GM23338 (cell line): ENCODE results near the gene SPEM3. TPM values are rescaled to one million over a fixed set of nuclear protein-coding genes. Genes with fewer than 3 reads are reported as not detected.

Experiments
- ATAC-seq: fragments of 200-7000 bp; cut with Tn5 transposase; 3 replicates; pipeline ENCODE4 v1.9.1; 2020
- DNase-seq: peaks from one replicate; pipeline ENCODE4 v3.0.0-alpha.2; 2015; ENCODE audit warnings: low spot score
- H2AFZ ChIP-seq: fragments of 200-600 bp; sonication (generic); 2 replicates; pipeline ENCODE4 v1.8.0; 2016; ENCODE audit warnings: antibody characterized with exemption, mild to moderate bottlenecking, moderate library complexity
- H3F3A ChIP-seq: fragments of 200-600 bp; sonication (generic); replicated peaks from 2 replicates; pipeline ENCODE4 v1.8.0; 2017; ENCODE audit warnings: antibody characterized with exemption, mixed run types, low read depth
- H3K27ac ChIP-seq: fragments of 200-600 bp; sonication (generic); 2 replicates; pipeline ENCODE4 v1.6.1; 2016; ENCODE audit warnings: low read depth
- H3K27me3 ChIP-seq: fragments of 200-600 bp; sonication (generic); 2 replicates; pipeline ENCODE4 v1.8.0; 2016; ENCODE audit warnings: mild to moderate bottlenecking, mixed run types, moderate library complexity; ENCODE audit not compliant: insufficient read depth
- H3K36me3 ChIP-seq: fragments of 200-600 bp; sonication (generic); 2 replicates; pipeline ENCODE4 v1.8.0; 2016; ENCODE audit warnings: mild to moderate bottlenecking; ENCODE audit not compliant: insufficient read depth
- H3K4me1 ChIP-seq: fragments of 200-600 bp; sonication (generic); 2 replicates; pipeline ENCODE4 v1.8.0; 2016; ENCODE audit warnings: mild to moderate bottlenecking, moderate library complexity; ENCODE audit not compliant: insufficient read depth
- H3K4me2 ChIP-seq: fragments of 200-600 bp; sonication (generic); 2 replicates; pipeline ENCODE4 v1.7.1; 2017; ENCODE audit warnings: mixed run types
- H3K4me3 ChIP-seq: fragments of 200-600 bp; sonication (generic); 2 replicates; pipeline ENCODE4 v1.6.1; 2016; ENCODE audit warnings: mixed run types
- H3K79me2 ChIP-seq: fragments of 200-600 bp; sonication (generic); replicated peaks from 2 replicates; pipeline ENCODE4 v1.8.0; 2017; ENCODE audit warnings: mild to moderate bottlenecking; ENCODE audit not compliant: insufficient read depth
- H3K9me2 ChIP-seq: fragments of 200-600 bp; sonication (generic); 2 replicates; pipeline ENCODE4 v1.8.0; 2017; ENCODE audit not compliant: insufficient read depth
- H4K20me1 ChIP-seq: fragments of 200-600 bp; sonication (generic); replicated peaks from 2 replicates; pipeline ENCODE4 v1.8.0; 2017; ENCODE audit warnings: mild to moderate bottlenecking; ENCODE audit not compliant: insufficient read depth
- H3K27ac Mint-ChIP-seq: 2 replicates; pipeline ENCODE4 v1.8.0; 2020; ENCODE audit warnings: inconsistent platforms, mild to moderate bottlenecking, moderate library complexity, mixed read lengths
- H3K27me3 Mint-ChIP-seq: 3 replicates; pipeline ENCODE4 v1.8.0; 2022; ENCODE audit warnings: low read depth, mild to moderate bottlenecking, moderate library complexity, mixed read lengths, inconsistent platforms; ENCODE audit not compliant: insufficient read depth, poor library complexity
- H3K36me3 Mint-ChIP-seq: 3 replicates; pipeline ENCODE4 v1.8.0; 2021; ENCODE audit warnings: low read depth, mild to moderate bottlenecking, inconsistent platforms, moderate library complexity, mixed read lengths
- H3K4me1 Mint-ChIP-seq: 3 replicates; pipeline ENCODE4 v1.8.0; 2020; ENCODE audit warnings: mild to moderate bottlenecking, inconsistent platforms, mixed read lengths
- H3K4me3 Mint-ChIP-seq: 3 replicates; pipeline ENCODE4 v1.8.0; 2021; ENCODE audit warnings: moderate library complexity, mild to moderate bottlenecking, inconsistent platforms, mixed read lengths
- H3K9me3 Mint-ChIP-seq: 3 replicates; pipeline ENCODE4 v1.8.0; 2020; ENCODE audit warnings: moderate library complexity, mild to moderate bottlenecking, inconsistent platforms, mixed read lengths
- CREB1 ChIP-seq: fragments of 250-450 bp; sonication (Bioruptor Pico); IDR thresholded peaks from 2 replicates; pipeline ENCODE4 v1.5.0; 2020; ENCODE audit warnings: low read depth, mild to moderate bottlenecking, moderate library complexity
- EZH2 ChIP-seq: fragments of 200-600 bp; sonication (generic); IDR thresholded peaks from one replicate; pipeline ENCODE4 v1.8.0; 2017; ENCODE audit warnings: antibody characterized with exemption, mild to moderate bottlenecking, low read depth; ENCODE audit not compliant: unreplicated experiment
- JUNB ChIP-seq: IDR thresholded peaks from one replicate; pipeline ENCODE4 v1.6.1; 2016; ENCODE audit warnings: antibody characterized with exemption; ENCODE audit not compliant: unreplicated experiment
- NANOG ChIP-seq: IDR thresholded peaks from 2 replicates; pipeline ENCODE4 v1.6.1; 2016; ENCODE audit warnings: antibody characterized with exemption, borderline replicate concordance
- STAT1 ChIP-seq: IDR thresholded peaks from one replicate; pipeline ENCODE4 v1.6.1; 2016; ENCODE audit warnings: antibody characterized with exemption; ENCODE audit not compliant: unreplicated experiment
- ZNF114 ChIP-seq: fragments of 250-450 bp; sonication (Bioruptor Pico); IDR thresholded peaks from 2 replicates; pipeline ENCODE4 v1.5.0; 2020; ENCODE audit warnings: mild to moderate bottlenecking, moderate library complexity
- polyA plus RNA-seq: library from polyadenylated mRNA; unstranded; fragments of >200 nt; fragmentation: Nextera tagmentation; extraction: Ambion mirVana; gene quantifications from 2 replicates; pipeline ENCODE4 v1.2.1, GENCODE V29; 2016
- total RNA-seq: library from RNA; depleted of rRNA; stranded (reverse); fragments of >200 nt; shearing (Covaris generic); gene quantifications from 2 replicates; pipeline ENCODE4 v1.2.3, GENCODE V29; 2014
- TF ChIP-seq, protein P1 (sequence below): fragments of 250-450 bp; sonication (Bioruptor Pico); IDR thresholded peaks from 2 replicates; pipeline ENCODE4 v1.5.0; 2020; ENCODE audit warnings: mild to moderate bottlenecking, moderate library complexity
- TF ChIP-seq, protein P2 (sequence below): IDR thresholded peaks from one replicate; pipeline ENCODE4 v1.6.1; 2018; ENCODE audit warnings: antibody characterized with exemption; ENCODE audit not compliant: unreplicated experiment
- TF ChIP-seq, protein P3 (sequence below), 2 experiments: fragments of 200-600 bp in 1 of 2; sonication (generic) in 1 of 2; conservative IDR thresholded peaks; 2 replicates each; pipeline versions ENCODE4 v1.5.1 to v1.6.1; 2016 to 2017; ENCODE audit warnings: antibody characterized with exemption in 2 of 2, low read depth in 2 of 2, mild to moderate bottlenecking in 2 of 2, moderate library complexity in 1 of 2
- TF ChIP-seq, protein P4 (sequence below): IDR thresholded peaks from 2 replicates; pipeline ENCODE4 v1.6.1; 2016; ENCODE audit warnings: antibody characterized with exemption

SPEM3 gene
- total and polyA plus RNA-seq, 2 experiments from 2014 or later, result not detected

DNA sequence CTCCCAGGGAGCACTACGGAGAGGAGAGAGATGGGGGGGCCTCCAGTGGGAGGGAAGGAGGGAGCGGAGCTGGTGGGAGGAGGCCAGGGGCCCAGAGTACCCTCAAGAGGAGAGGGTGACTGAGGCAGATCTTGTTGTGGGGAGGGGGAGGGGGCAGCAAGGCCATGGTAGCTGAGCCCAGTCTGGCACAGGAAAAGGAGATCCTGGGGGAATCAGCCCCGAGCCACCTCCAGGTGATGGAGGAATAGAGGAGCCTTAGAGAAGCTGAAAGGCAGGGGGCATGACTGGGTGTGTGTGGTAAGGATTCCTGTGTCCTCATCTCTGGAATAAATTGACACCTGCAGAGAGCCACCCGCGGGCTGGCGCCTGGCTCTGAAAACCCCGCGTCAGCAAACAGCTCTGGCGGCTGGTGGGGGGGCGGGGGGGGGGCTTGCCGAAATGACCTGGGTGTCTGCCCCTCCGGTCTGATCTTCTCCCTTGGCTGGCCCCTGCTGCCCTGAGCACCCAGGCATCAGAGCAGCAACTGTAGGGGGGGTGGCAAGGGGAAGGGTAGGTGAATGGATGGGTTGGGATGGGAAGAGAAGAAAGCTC is 22.3 kb upstream of the SPEM3 start:
- Histone ChIP-seq H3K4me2 (peak overlapping the region; percentile 99), H3K9me2 (no peaks in the 10 kb centered on the region), H3F3A (peaks cover 24% of the 10 kb centered on the region), H3K27ac (no peak overlapping the region), H3K27me3 (no peaks in the 10 kb centered on the region), H4K20me1 (peaks cover 8% of the 10 kb centered on the region), H3K79me2 (peaks cover 14% of the 10 kb centered on the region), H2AFZ (no peak overlapping the region), H3K4me1 (peaks cover 28% of the 10 kb centered on the region), H3K4me3 (peak overlapping the region; percentile 90), H3K36me3 (peaks cover 3% of the 10 kb centered on the region; the same call in 1 of the 2 replicates)
- Mint-ChIP-seq H3K27ac (no peak overlapping the region), H3K36me3 (peaks cover 26% of the 10 kb centered on the region), H3K9me3 (no peaks in the 10 kb centered on the region), H3K27me3 (peaks cover 18% of the 10 kb centered on the region), H3K4me3 (peak overlapping the region; percentile 93), H3K4me1 (peaks cover 28% of the 10 kb centered on the region)
- DNase-seq, result peak; percentile 56
- no peak for TF ChIP-seq ZNF114 (CRISPR knock-in tag)
- no peak for TF ChIP-seq STAT1
- no peak for TF ChIP-seq JUNB
- TF ChIP-seq, protein P1, sequence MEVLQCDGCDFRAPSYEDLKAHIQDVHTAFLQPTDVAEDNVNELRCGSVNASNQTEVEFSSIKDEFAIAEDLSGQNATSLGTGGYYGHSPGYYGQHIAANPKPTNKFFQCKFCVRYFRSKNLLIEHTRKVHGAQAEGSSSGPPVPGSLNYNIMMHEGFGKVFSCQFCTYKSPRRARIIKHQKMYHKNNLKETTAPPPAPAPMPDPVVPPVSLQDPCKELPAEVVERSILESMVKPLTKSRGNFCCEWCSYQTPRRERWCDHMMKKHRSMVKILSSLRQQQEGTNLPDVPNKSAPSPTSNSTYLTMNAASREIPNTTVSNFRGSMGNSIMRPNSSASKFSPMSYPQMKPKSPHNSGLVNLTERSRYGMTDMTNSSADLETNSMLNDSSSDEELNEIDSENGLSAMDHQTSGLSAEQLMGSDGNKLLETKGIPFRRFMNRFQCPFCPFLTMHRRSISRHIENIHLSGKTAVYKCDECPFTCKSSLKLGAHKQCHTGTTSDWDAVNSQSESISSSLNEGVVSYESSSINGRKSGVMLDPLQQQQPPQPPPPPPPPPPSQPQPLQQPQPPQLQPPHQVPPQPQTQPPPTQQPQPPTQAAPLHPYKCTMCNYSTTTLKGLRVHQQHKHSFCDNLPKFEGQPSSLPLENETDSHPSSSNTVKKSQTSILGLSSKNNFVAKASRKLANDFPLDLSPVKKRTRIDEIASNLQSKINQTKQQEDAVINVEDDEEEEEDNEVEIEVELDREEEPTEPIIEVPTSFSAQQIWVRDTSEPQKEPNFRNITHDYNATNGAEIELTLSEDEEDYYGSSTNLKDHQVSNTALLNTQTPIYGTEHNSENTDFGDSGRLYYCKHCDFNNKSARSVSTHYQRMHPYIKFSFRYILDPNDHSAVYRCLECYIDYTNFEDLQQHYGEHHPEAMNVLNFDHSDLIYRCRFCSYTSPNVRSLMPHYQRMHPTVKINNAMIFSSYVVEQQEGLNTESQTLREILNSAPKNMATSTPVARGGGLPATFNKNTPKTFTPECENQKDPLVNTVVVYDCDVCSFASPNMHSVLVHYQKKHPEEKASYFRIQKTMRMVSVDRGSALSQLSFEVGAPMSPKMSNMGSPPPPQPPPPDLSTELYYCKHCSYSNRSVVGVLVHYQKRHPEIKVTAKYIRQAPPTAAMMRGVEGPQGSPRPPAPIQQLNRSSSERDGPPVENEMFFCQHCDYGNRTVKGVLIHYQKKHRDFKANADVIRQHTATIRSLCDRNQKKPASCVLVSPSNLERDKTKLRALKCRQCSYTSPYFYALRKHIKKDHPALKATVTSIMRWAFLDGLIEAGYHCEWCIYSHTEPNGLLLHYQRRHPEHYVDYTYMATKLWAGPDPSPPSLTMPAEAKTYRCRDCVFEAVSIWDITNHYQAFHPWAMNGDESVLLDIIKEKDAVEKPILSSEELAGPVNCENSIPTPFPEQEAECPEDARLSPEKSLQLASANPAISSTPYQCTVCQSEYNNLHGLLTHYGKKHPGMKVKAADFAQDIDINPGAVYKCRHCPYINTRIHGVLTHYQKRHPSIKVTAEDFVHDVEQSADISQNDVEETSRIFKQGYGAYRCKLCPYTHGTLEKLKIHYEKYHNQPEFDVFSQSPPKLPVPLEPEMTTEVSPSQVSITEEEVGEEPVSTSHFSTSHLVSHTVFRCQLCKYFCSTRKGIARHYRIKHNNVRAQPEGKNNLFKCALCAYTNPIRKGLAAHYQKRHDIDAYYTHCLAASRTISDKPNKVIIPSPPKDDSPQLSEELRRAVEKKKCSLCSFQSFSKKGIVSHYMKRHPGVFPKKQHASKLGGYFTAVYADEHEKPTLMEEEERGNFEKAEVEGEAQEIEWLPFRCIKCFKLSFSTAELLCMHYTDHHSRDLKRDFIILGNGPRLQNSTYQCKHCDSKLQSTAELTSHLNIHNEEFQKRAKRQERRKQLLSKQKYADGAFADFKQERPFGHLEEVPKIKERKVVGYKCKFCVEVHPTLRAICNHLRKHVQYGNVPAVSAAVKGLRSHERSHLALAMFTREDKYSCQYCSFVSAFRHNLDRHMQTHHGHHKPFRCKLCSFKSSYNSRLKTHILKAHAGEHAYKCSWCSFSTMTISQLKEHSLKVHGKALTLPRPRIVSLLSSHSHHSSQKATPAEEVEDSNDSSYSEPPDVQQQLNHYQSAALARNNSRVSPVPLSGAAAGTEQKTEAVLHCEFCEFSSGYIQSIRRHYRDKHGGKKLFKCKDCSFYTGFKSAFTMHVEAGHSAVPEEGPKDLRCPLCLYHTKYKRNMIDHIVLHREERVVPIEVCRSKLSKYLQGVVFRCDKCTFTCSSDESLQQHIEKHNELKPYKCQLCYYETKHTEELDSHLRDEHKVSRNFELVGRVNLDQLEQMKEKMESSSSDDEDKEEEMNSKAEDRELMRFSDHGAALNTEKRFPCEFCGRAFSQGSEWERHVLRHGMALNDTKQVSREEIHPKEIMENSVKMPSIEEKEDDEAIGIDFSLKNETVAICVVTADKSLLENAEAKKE, result no peak
- TF ChIP-seq, protein P2, sequence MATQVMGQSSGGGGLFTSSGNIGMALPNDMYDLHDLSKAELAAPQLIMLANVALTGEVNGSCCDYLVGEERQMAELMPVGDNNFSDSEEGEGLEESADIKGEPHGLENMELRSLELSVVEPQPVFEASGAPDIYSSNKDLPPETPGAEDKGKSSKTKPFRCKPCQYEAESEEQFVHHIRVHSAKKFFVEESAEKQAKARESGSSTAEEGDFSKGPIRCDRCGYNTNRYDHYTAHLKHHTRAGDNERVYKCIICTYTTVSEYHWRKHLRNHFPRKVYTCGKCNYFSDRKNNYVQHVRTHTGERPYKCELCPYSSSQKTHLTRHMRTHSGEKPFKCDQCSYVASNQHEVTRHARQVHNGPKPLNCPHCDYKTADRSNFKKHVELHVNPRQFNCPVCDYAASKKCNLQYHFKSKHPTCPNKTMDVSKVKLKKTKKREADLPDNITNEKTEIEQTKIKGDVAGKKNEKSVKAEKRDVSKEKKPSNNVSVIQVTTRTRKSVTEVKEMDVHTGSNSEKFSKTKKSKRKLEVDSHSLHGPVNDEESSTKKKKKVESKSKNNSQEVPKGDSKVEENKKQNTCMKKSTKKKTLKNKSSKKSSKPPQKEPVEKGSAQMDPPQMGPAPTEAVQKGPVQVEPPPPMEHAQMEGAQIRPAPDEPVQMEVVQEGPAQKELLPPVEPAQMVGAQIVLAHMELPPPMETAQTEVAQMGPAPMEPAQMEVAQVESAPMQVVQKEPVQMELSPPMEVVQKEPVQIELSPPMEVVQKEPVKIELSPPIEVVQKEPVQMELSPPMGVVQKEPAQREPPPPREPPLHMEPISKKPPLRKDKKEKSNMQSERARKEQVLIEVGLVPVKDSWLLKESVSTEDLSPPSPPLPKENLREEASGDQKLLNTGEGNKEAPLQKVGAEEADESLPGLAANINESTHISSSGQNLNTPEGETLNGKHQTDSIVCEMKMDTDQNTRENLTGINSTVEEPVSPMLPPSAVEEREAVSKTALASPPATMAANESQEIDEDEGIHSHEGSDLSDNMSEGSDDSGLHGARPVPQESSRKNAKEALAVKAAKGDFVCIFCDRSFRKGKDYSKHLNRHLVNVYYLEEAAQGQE, result no peak
- no peak for TF ChIP-seq EZH2
- no peak for TF ChIP-seq CREB1 (CRISPR knock-in tag)
- TF ChIP-seq, protein P3, sequence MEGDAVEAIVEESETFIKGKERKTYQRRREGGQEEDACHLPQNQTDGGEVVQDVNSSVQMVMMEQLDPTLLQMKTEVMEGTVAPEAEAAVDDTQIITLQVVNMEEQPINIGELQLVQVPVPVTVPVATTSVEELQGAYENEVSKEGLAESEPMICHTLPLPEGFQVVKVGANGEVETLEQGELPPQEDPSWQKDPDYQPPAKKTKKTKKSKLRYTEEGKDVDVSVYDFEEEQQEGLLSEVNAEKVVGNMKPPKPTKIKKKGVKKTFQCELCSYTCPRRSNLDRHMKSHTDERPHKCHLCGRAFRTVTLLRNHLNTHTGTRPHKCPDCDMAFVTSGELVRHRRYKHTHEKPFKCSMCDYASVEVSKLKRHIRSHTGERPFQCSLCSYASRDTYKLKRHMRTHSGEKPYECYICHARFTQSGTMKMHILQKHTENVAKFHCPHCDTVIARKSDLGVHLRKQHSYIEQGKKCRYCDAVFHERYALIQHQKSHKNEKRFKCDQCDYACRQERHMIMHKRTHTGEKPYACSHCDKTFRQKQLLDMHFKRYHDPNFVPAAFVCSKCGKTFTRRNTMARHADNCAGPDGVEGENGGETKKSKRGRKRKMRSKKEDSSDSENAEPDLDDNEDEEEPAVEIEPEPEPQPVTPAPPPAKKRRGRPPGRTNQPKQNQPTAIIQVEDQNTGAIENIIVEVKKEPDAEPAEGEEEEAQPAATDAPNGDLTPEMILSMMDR (conservative IDR thresholded peaks at IDR 0.05; ENCODE audit: low read depth in 2 of 2), result no peak
- TF ChIP-seq, protein P4, sequence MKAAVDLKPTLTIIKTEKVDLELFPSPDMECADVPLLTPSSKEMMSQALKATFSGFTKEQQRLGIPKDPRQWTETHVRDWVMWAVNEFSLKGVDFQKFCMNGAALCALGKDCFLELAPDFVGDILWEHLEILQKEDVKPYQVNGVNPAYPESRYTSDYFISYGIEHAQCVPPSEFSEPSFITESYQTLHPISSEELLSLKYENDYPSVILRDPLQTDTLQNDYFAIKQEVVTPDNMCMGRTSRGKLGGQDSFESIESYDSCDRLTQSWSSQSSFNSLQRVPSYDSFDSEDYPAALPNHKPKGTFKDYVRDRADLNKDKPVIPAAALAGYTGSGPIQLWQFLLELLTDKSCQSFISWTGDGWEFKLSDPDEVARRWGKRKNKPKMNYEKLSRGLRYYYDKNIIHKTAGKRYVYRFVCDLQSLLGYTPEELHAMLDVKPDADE, result no peak
- no peak for TF ChIP-seq NANOG
- no peak for ATAC-seq
